GM20431 (cell line): ENCODE measurements around the gene IBTK.
"Not testable (repeated sequence)": the region's sequence is repeated elsewhere in the genome, so short reads cannot be mapped to it uniquely, and the experiment has no call there.

Source experiments
- in situ Hi-C: fragments of 300-500 bp; cut with MseI, MboI; formaldehyde crosslinking; loops from one replicate; pipeline ENCODE4 v1.15.0; 2020; ENCODE audit warnings: low sequenced_read_pairs; ENCODE audit not compliant: unreplicated experiment

IBTK gene

GRCh38 chr6:82248273-82248735 is 760 bp upstream of the IBTK start:
- in situ Hi-C loops: no loop called here

GRCh38 chr6:82246802-82247504 is 591 bp downstream of the IBTK start:
- in situ Hi-C loops: no loop called here

GRCh38 chr6:82246370-82246769 is 1.2 kb downstream of the IBTK start:
- in situ Hi-C loops: no loop called here

GRCh38 chr6:82245376-82245775 is 2.2 kb downstream of the IBTK start:
- in situ Hi-C loops: no loop called here

- in situ Hi-C loops: no loop called here
Measured at GRCh38 chr6:82243884-82244283, 3.7 kb downstream of the IBTK start.

GRCh38 chr6:82240186-82240585 is 7.4 kb downstream of the IBTK start:
- in situ Hi-C loops: no loop called here

- in situ Hi-C loops: no loop called here
Measured at GRCh38 chr6:82239597-82239996, 7.9 kb downstream of the IBTK start.

- in situ Hi-C loops: no loop called here
Measured at GRCh38 chr6:82237013-82237412, 10.5 kb downstream of the IBTK start.

- in situ Hi-C loops: no loop called here
Measured at GRCh38 chr6:82227770-82228169, 19.8 kb downstream of the IBTK start.

- in situ Hi-C loops: no loop called here
Measured at GRCh38 chr6:82220167-82220566, 27.4 kb downstream of the IBTK start.

GRCh38 chr6:82217018-82217586 is 30.4 kb downstream of the IBTK start:
- in situ Hi-C loops: no loop called here

GRCh38 chr6:82216549-82216948 is 31.0 kb downstream of the IBTK start:
- in situ Hi-C loops: no loop called here

- in situ Hi-C loops: no loop called here
Measured at GRCh38 chr6:82211326-82211725, 36.2 kb downstream of the IBTK start.

GRCh38 chr6:82208913-82209312 is 38.6 kb downstream of the IBTK start:
- in situ Hi-C loops: no loop called here

GRCh38 chr6:82205930-82206392 is 41.6 kb downstream of the IBTK start:
- in situ Hi-C loops: no loop called here

- in situ Hi-C loops: no loop called here
Measured at GRCh38 chr6:82204020-82204419, 43.5 kb downstream of the IBTK start.

GRCh38 chr6:82197784-82198183 is 49.8 kb downstream of the IBTK start:
- in situ Hi-C loops: no loop called here

GRCh38 chr6:82197245-82197644 is 50.3 kb downstream of the IBTK start:
- in situ Hi-C loops: not testable (repeated sequence)

GRCh38 chr6:82196161-82196560 is 51.4 kb downstream of the IBTK start:
- in situ Hi-C loops: no loop called here

- in situ Hi-C loops: no loop called here
Measured at GRCh38 chr6:82195619-82196018, 51.9 kb downstream of the IBTK start.

GRCh38 chr6:82185948-82186535 is 61.5 kb downstream of the IBTK start:
- in situ Hi-C loops: no loop called here
